ENCODE measurements around the gene YWHAG.
"Not testable (repeated sequence)": the region's sequence is repeated elsewhere in the genome, so short reads cannot be mapped to it uniquely, and the experiment has no call there.

The YWHAG gene

DNA sequence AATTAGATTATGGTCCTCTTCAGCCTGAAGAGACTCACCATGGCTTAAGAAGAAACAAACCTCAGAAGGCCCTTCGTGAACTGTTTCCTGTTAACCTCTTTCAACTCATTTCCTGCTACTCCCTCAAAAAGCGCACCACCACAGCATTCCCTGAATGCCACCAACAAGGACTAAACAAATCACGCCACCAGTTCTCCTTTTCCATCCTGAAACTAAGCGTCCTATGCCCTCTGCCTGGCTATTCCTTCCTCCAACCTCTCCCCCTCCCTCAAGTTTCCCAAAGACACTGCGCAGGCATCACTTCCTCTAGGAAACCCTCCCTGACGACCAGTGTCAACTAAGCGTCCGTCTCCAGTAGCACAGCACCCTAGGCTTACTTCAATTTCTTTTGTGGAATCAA is 12.0 kb downstream of the YWHAG start:
- no peak for DNase-seq

DNA sequence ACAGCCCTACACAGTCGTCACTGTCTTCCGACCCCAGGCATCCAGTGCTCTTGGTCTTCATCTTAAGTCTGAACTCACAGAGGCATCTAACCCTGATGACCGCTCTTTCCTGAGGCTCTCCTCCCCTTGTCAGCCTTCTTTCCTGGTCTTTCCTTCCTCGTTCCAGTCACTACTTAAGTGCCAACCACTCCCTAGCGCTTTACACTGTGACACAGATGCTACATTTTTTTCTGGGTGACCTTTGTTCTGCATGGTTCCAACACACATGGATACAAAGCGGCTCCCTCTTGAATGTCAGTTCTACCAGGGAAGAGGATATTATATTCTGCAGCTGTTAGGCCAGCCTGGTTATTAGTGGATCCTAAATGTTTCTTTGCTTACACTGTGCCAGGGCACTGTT is 12.7 kb downstream of the YWHAG start:
- DNase-seq, result no peak

- DNase-seq, result no peak
Measured at GRCh38 chr7:76343931-76344321, 14.9 kb downstream of the YWHAG start.

- DNase-seq, result no peak
Measured at GRCh38 chr7:76343294-76343930, 15.4 kb downstream of the YWHAG start.

- DNase-seq, result no peak
Measured at GRCh38 chr7:76342222-76342621, 16.6 kb downstream of the YWHAG start.

DNA sequence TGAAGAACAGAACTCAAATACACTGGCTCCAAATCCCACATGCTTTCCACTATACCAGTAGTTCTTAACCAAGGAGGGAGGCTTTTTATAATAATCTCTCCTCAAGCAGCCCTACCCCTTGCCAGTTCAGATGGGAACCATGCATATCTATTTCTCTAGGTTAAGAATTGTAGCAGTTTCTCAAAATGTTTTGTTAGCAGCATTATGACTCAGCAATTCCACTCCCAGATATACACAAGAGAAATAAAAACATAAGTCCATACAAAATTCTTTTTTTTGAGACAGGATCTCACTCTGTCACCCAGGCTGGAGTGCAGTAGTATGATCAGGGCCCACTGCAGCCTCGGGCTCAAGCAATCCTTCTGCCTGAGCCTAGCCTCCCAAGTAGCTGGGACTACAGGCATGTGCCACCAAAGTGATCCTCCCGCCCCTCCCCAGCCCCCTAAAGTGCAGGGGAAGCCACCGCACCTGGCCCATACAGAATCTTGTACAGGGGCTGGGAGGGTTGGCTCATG is 18.1 kb downstream of the YWHAG start:
- DNase-seq, result no peak

GRCh38 chr7:76338298-76339084 is 20.3 kb downstream of the YWHAG start:
- no peak for DNase-seq

GRCh38 chr7:76337147-76337546 is 21.6 kb downstream of the YWHAG start:
- no peak for DNase-seq

DNA sequence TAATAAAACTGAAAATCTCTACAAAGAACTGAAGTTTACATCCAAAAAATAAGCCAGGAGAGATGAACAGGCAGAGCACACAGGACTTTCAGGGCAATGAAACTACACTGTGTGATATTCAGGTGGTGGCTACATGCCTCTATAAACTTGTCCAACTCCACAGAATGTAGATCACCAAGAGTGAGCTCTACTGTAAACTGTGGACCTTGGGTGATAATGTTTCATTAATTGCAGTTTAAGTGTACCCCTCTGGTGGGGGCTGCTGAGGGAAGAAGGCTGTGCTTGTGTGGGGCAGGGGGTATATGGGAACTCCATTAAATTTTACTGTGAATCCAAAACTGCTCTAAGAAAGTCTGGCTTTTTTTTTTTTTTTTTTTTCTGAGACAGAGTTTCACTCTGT is 22.7 kb downstream of the YWHAG start:
- DNase-seq, result no peak

- not testable (repeated sequence) for DNase-seq
Measured at GRCh38 chr7:76335417-76335816, 23.4 kb downstream of the YWHAG start.

DNA sequence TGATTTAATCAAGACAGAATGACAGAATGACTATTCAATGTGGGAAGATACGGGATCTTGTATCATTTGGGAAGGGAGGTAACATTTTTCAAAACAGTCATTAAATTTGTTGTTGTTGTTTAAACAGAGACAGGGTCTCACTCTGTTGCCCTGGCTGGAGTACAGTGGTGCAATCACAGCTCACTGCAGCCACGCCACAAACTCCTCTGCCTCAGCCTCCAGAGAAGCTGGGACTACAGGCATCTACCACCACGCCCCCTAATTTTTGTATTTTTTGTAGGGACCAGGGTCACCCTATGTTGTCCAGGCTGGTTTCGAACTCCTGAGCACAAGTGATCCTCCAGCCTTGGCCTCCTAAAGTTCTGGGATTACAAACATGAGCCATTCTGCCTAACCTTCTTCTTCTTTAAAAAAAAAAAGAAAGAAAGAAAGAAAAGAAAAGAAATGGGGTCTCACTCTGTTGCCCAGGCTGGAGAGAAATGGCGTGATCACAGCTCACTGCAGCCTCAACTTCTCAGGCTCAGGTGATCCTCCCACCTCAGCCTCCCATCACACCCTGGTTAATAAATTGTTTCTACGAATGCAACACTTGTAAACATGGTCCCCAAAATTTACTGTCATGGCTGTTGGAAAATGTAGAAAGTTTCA is 24.3 kb downstream of the YWHAG start:
- no peak for DNase-seq

DNA sequence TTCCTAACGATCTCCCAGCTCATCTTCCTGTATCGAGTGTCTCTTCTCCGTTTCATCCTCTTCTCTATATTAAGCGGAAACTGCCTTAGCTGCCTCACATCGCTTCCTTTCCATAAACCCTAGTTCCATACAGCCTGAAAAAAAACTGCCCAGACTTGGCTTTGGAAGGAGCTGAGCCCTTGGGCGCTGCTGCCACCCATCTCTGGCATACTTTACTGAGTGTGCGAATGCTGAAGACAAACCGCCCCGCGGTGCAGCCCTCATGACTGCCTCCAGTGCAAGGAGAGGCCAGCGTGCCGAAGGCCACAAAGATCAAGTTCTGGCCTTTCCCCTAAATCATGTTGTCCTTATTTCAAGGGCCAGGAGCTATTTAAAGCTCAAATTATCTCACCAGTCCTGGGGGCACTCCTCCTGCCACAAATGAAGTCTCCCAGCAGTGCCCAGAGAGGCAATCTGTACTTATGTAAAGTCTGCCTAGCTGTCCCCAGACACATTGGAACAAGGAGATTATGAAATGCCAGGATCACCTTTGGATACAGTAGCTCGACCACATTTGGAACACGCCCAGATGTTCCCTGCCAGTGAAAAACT is 25.2 kb downstream of the YWHAG start:
- DNase-seq, result no peak

DNA sequence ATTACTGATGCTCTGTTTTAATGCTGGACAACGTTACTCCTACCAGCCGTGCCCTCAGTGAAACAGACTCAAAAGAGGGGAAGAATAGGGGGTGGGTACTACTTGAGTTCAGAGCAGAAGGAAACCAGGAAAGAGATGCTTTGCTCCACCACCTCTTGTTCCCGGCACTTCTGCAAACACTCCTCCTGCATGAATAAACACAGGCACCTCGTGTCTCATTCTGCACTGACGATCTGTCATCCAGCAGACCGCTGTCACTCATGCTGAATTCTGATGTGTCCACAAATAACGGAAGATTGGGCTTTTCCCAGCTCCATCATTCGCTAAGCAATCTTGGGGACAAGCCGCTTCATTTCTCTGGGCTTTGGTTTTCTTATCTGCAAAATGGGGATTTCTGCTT is 26.7 kb downstream of the YWHAG start:
- DNase-seq, result peak in 2 of 3 experiments; percentile 28 to 64

DNA sequence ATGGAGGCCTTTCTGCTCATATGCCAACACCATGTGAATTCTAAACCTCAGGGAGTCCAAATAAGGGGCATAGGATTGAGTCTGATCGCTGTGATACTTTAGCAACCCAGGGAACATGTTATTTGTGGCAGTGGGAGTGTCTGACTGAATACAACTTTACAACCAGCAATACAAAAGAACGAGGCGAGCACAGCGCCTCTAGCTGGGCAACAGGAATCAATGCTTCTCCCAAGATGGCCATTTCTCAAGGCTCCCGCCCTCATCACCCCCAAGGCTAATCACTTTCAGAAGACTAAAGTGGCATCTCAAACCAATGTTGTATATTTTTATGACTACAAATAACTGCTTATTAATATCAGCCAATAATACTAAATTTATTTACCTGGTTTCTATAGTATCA is 28.1 kb downstream of the YWHAG start:
- DNase-seq, result no peak

- no peak for DNase-seq
Measured at GRCh38 chr7:76330261-76330660, 28.5 kb downstream of the YWHAG start.

GRCh38 chr7:76329479-76329878 is 29.3 kb downstream of the YWHAG start:
- DNase-seq, result no peak

DNA sequence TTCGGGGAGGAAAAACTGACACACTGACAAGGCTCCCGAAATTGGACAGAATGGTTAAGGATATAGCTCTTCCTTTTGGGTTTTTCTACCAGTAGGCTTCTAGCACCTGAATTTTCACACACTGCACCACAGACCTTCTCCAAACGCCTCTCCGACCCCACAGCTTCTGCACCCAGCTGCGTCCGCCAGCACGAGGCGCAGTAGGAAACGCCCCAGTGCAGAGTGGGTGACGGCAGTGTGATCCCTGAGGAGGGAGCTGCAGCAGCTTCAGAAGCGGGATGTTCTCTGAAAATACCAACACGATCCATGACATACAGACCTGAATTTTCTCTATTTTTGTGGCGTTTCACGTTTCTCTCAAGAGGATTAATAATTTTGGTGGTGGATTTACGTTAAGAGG is 30.4 kb downstream of the YWHAG start:
- DNase-seq, result no peak

GRCh38 chr7:76327610-76328009 is 31.2 kb downstream of the YWHAG start:
- no peak for DNase-seq

GRCh38 chr7:76326646-76327233 is 32.1 kb downstream of the YWHAG start:
- DNase-seq, result no peak

DNA sequence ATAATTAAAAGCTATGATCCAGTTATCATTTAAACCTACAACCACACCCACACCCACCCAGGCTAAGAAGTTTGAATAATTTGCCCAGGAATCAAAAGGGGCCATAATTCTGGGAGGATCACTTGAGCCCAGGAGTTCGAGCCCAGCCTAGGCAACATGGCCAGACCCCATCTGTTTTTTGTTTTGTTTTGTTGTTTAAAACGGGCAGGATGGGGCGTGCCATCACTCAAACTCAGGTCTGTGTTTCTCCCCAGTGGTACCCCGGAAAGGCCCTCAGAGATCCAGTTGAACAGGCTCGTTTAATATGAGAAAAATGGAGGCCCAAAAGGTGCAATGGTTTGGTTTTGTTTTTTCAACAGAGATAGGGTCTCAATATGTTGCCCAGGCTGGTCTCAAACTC is 33.0 kb downstream of the YWHAG start:
- DNase-seq, result no peak

DNA sequence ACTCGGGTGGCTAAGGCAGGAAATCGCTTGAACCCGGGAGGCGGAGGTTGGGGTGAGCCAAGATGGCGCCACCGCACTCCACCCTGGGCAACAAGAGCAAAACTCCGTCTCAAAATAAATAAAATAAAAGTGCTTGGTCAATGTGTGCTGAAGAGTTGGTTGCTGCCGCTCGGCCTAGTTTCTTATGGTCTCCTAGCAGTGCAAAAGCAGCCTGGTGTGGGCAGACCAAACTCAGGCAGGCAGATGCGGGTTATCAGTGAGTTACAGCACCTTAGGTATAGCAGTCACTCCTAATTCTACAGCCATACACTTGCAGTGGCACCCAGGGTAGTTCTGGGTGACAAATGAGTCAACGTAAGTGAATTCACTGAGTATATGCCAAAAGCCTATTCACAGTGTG is 33.7 kb downstream of the YWHAG start:
- DNase-seq, result no peak

- peak; percentile 44 to 90 (median 80) for DNase-seq
Measured at GRCh38 chr7:76318488-76319353, 40.1 kb downstream of the YWHAG start.

All from NCI-H1417 (cell line).